GM04503 (cell line): ENCODE measurements around the gene DAPP1.

Experiments
- DNase-seq: peaks from one replicate; pipeline ENCODE4 v3.0.0-alpha.2; 2012; ENCODE audit warnings: low read depth

The DAPP1 gene

GRCh38 chr4:99853999-99854398, 37.4 kb downstream of the DAPP1 start:
- DNase-seq: no peak

GRCh38 chr4:99855678-99856077, 39.1 kb downstream of the DAPP1 start:
- no peak for DNase-seq

DNA sequence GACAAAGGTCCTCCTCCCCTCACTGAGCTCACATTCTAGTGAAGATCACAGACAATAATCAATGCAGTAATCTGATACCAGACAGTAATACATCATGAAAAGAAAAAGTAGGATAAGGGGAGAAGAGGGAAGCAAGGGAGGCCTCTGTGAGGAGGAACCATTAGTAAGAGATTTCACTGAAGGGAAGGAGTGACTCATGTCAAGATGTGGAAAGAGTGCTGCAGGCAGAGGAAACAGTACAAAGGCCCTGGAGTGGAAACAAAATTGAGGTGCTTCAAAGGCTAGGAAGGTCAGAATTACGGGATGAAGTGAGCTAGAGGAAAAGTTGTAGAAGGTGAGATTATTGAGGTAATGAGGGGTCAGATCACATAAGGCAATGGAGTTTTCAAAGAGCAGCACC, 39.5 kb downstream of the DAPP1 start:
- no peak for DNase-seq

GRCh38 chr4:99857307-99857706, 40.7 kb downstream of the DAPP1 start:
- DNase-seq: no peak

DNA sequence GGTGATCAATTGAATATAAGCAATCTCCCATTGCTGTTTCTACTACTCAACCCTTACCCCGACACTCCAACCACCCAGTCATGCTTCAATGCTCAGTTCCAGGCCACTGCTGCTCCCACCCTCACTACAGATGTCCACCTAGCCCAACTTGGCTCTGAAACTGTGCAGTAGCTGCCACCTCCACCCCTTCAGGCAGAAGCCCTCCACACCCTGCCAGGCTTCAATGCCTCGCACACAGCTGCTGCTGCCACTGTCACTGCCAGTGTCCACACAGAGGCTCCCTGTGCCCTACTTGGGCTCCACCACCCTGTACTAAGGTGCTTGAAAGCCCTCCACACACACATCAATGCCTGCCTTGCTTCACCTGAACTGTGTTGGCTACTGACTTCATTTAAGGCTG, 43.0 kb downstream of the DAPP1 start:
- no peak for DNase-seq

- no peak for DNase-seq
Observed at GRCh38 chr4:99860521-99860920, 43.9 kb downstream of the DAPP1 start.

DNA sequence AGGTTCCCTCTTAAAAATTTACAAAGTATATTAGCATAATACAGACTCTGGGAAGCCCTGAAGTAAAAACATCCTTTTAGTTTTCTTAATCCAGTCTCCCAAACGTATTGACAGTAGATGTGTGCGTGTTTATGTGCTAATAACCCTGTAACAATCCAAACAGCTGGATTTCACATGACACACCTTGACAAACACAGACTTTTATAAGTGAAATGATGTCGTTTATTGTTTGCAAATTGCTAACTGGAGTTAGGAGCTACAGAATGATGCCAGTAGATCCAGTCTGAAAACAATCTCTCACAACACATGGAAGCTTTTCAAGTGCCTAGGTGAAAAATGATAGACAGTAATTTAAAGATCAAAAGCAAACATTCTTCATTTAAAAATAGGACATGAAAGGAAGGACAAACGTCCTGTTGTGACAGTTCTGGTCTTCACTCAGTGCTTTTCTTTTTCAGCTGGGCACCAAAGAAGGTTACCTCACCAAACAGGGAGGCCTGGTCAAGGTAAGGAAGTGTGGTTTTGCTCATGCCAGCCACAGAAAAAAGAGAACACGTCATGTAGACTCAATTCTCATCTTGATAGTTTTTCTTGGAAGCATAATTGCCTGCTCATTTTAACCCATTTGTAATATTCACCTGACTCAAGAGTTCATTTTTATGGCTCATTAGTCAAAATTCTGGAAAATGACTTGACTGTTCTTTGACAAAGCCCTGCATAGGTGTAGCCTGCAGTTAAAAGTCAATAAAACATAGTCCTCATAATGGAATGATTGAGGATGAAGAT, 44.7 kb downstream of the DAPP1 start:
- no peak for DNase-seq

DNA sequence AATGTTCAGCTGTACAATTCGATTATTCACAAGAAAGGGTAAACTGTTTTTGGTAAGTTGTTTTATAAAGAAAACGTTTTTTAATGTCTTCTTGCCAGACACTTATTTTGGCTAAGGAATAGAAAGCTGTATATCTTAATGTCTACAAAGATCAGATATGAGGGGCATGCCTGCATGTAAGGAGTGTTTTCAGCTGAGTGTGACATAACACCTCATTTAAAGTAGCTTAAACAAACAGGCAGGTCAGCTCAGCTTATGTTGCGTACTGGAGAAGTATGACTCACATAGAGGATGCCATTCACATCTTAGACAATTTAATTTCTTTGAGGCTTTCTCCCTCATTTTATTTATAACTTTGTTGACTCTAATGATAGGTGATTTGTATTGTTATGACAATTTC, 47.2 kb downstream of the DAPP1 start:
- DNase-seq: no peak

DNA sequence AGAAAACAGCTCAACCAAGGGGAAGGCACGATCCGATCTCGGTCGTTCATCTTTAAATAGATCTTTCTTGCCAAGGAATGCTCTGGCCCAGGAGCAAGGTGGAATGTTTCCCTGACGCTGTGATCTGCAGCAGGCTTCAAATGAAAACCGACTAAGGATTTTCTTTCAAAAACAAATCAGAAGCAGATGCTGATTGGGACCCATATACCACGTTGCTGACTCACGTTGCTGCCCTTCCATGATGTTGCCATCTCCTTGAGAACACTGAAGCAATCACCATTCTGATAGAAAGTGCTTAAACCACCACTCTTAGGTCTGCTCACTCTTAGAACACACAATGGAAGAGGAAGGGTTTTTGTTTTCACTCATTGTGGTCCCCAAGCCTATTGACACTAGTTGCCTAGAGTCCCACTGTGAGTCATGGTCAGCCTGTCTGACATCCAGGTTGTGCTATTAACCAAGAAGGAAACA, 51.5 kb downstream of the DAPP1 start:
- peak; percentile 50 for DNase-seq

DNA sequence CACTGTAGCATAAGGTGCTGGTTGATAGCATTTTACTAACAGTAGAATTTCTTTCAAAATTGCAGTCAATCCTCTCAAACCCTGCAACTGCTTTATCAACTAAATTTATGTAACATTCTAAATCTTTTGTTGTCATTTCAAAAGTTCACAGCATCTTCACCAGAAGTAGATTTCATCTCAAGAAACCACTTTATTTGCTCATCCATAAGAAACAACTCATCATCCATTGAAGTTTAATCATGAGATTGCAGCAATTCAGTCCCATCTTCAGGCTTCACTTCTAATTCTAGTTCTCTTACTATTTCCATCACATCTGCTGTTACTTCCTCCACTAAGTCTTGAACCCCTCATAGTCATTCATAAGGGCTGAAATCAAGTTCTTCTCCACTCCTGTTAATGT, 55.9 kb downstream of the DAPP1 start:
- DNase-seq: no peak

DNA sequence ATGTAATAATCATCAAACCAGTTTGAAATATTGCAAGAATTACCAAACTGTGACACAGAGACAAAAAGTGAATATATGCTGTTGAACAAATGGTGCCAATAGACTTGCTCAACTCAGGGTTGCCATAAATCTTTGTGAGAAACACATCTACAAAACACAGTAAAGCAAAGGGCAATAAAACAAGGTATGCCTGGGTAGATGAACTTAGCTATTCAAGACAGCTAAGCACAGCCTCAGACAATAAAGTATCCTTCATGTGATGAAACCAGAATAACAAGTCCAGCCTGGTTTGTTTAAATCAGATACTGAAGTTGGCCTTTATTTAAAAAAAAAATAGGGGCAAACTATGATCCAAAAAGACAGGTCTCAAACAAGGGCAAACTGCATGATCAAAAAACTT, 58.4 kb downstream of the DAPP1 start:
- DNase-seq: no peak

DNA sequence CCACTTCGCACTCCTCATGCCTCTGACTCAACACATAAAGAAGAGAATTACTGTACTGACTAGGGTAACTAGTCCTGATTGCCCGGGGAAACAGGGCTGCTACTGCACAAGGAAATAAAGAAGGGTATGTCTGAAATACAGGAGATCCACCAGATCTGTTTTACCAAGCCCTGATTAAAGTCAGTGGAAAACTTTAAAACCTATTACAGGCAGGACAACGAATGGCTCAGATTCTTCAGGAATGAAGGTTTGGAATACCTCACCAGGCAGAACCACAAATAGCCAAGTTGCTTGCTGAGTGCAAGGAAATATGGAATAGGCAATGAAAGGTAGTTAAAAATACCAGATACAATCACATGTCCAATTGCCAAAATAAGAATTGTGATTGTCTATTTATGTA, 60.3 kb downstream of the DAPP1 start:
- no peak for DNase-seq

- DNase-seq: no peak
Observed at GRCh38 chr4:99878604-99879003, 62.0 kb downstream of the DAPP1 start.

GRCh38 chr4:99879458-99879857, 62.8 kb downstream of the DAPP1 start:
- DNase-seq: no peak

GRCh38 chr4:99885063-99885664, 68.5 kb downstream of the DAPP1 start:
- no peak for DNase-seq

DNA sequence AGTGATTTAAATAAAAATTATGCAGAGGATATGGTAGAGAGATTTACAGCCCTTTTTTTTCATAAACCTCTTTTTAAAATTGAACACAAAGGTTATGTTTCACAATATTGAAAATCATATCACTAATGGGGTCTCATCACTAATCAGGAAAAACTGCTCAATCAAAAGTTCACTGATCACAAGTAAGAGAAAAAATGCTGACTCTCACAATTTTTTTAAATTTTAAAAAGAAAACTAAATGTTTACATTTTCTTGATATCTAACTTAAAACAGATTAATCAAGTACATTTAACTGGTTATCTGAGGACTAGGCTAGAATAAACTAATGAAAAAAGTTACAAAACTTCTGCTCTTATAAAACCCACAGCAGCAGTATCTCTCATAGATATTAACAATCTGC, 69.1 kb downstream of the DAPP1 start:
- no peak for DNase-seq

DNA sequence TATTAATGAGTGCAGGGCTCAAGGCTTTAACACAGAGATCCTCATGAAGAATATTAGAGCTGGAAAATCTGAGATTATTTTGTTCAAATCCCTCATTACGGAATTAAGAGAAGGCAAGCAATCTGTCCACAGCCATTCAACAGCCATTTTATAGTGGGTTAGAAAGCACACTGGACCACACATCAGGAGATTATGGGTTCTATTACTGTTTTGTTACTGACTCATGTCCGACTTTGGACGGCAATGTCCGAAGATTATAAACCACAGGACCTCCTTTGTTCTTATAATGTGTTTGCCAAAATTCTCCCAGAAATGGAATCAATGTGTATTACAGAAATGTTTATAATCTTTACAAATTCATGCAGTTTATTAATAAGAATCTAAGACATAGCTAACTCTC, 69.5 kb downstream of the DAPP1 start:
- DNase-seq: no peak

DNA sequence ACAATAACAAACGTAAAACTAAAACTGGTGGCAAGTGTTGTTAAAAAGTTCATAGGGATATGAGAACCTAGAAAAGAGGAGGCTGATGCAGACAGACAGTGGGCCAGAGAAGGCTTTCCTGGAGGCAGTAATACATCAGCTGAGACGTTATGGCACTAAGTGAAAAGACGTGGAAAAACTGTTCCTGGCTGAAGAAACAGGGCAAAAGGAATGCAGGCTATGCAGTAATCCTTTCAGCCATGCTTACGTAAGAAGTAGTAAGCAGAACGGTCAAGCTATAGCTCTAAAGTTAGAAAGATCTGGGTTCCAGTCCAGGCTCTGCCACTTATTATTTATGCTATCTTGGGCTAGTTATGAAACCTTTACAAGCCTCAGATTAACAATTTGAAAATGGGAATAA, 71.2 kb downstream of the DAPP1 start:
- no peak for DNase-seq

DNA sequence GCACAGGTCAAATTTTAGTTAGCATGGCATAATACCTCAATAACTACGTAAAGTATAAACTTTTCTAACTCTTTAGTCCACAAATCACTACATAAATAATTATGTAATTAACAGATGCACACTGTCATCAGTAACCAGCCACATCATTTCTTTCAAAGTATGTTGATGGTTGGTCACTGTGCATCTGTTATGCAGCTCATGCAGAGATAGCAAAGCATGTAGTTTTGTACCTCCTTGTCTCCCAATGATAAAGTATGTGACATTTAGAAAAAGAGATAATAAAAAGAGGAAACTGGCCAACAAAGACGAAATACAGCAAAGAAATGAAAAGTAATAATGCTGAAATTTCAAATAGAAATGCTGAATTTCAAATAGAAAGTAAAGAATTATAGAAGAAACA, 74.7 kb downstream of the DAPP1 start:
- DNase-seq: no peak

DNA sequence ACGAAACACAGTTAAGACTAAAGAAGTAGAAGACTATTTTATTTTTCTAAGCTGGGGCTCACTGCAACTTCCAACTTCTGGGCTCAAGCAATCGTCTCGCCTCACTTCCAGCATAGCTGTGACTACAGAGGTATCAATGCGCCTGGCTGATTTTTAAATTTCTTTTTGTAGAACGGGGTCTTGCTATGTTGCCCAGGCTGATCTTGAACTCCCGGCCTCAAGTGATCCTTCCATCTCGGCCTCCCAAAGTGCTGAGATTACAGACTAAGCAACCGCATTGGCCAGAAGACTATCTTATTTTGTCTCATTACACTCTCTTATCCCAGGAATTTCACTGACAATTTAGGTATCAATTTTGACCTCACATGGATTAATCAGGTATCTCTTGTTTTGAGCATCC, 76.4 kb downstream of the DAPP1 start:
- no peak for DNase-seq

GRCh38 chr4:99893839-99894160, 77.2 kb downstream of the DAPP1 start:
- no peak for DNase-seq

DNA sequence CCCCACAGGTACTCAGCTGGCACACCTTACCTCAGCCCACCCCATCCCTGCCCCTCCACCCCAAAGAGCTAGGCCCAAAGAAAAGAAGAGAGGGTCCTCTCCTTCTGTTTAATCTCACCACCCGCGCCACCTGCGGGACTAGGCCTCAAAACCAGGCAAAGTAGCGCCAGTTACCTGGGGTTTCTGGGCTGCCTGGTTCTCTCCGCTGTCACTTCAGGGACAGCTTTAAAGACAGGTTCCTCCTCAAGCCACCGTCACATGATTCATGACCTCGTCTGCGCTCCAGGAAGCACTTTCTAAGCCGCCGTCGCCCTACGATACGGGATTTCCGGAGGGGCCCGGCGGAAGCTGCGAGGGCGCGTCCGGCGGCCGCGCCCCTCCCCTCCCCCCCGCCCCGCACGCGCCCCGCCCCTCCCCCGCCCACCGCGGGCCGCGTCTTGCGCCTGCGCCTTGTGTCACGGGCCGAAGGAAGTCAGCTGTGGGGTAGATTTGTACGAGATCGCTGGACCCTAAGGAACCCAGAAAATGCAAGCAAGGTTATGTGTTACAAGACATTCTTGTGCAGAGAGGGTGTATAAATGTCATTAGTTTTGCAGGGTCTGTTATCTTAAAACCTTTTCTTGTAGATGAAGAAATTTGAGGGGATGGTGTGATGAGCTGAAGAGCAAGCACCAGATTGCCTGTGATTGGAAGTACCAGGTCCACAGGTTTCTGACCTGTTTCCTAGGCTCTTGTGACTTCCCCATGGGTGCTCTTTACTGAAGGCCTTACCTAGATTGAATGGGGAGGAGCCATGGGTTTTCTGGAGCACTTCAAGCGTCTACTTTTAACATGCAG, 77.8 kb downstream of the DAPP1 start, which contains the start of gene LAMTOR3:
LAMTOR3 (minus strand) TSS at position 267 of the 837 bp plus-strand sequence. CDS start 464 bp downstream, outside the sequence.
- DNase-seq: peak; percentile 44

DNA sequence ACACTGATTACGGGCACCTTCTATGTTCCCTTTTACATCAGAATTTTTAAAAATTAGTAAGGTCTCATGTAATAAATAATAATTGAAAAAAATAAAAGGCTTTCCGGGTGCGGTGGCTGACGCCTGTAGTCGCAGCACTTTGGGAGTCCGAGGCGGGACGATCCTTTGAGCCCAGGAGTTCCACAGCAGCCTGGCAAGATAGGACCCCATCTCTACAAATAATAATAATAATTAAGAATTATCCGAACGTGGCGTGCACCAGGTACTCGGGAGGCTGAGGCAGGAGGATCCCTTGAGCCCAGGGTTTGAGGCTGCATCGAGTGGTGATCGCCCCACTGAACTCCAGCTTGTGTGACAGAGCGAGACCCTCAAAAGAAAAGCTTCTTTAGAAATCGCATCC, 78.4 kb downstream of the DAPP1 start:
- no peak for DNase-seq
